Trophoblast cell (in vitro differentiated cells and primary cell): ENCODE measurements around the gene HIPK2.

Source experiments
- DNase-seq, 2 donors: peaks; one replicate each; pipeline ENCODE4 v3.0.0-alpha.2; 2016
- H2AFZ ChIP-seq: 2 replicates; pipeline ENCODE4 v1.6.1; 2013; ENCODE audit warnings: low read length, moderate library complexity, mild to moderate bottlenecking; ENCODE audit not compliant: insufficient read depth, poor library complexity
- H2AK5ac ChIP-seq: 2 replicates; pipeline ENCODE4 v1.6.1; 2013; ENCODE audit warnings: mild to moderate bottlenecking, low read length
- H2BK120ac ChIP-seq: 2 replicates; pipeline ENCODE4 v1.6.1; 2013; ENCODE audit warnings: low read length, mild to moderate bottlenecking, moderate library complexity; ENCODE audit not compliant: insufficient read depth, poor library complexity
- H2BK12ac ChIP-seq: 2 replicates; pipeline ENCODE4 v1.6.1; 2013; ENCODE audit warnings: mild to moderate bottlenecking, low read length, moderate library complexity
- H2BK5ac ChIP-seq: 2 replicates; pipeline ENCODE4 v1.6.1; 2013; ENCODE audit warnings: low read length, low read depth, moderate library complexity, mild to moderate bottlenecking; ENCODE audit not compliant: poor library complexity
- H3K14ac ChIP-seq: 2 replicates; pipeline ENCODE4 v1.6.1; 2013; ENCODE audit warnings: mild to moderate bottlenecking, low read length
- H3K18ac ChIP-seq: 2 replicates; pipeline ENCODE4 v1.6.1; 2013; ENCODE audit warnings: mild to moderate bottlenecking, low read length
- H3K23ac ChIP-seq: 2 replicates; pipeline ENCODE4 v1.6.1; 2013; ENCODE audit warnings: low read length
- H3K27ac ChIP-seq: 2 replicates; pipeline ENCODE4 v1.5.1; 2013; ENCODE audit warnings: low read depth, mild to moderate bottlenecking, inconsistent platforms, low read length, moderate library complexity
- H3K27me3 ChIP-seq: 2 replicates; pipeline ENCODE4 v1.6.1; 2013; ENCODE audit warnings: inconsistent platforms, mild to moderate bottlenecking, low read length, moderate library complexity; ENCODE audit not compliant: insufficient read depth
- H3K36me3 ChIP-seq, 2 experiments: 1 replicate in 1 of 2; 2 replicates in 1 of 2; pipeline ENCODE4 v1.6.1; 2013; ENCODE audit warnings: low read length in 2 of 2, mild to moderate bottlenecking in 2 of 2, moderate library complexity in 1 of 2; ENCODE audit not compliant: insufficient read depth in 2 of 2, control insufficient read depth in 1 of 2
- H3K4ac ChIP-seq: 2 replicates; pipeline ENCODE4 v1.6.1; 2013; ENCODE audit warnings: low read depth, mild to moderate bottlenecking, low read length, moderate library complexity
- H3K4me1 ChIP-seq, 2 experiments: 1 replicate in 1 of 2; 2 replicates in 1 of 2; pipeline ENCODE4 v1.6.1; 2013; ENCODE audit warnings: low read length in 2 of 2, mild to moderate bottlenecking in 2 of 2, moderate library complexity in 1 of 2; ENCODE audit not compliant: insufficient read depth in 2 of 2, control insufficient read depth in 1 of 2
- H3K4me2 ChIP-seq: 2 replicates; pipeline ENCODE4 v1.6.1; 2013; ENCODE audit warnings: inconsistent platforms, mild to moderate bottlenecking, low read length, moderate library complexity
- H3K4me3 ChIP-seq: 2 replicates; pipeline ENCODE4 v1.5.1; 2013; ENCODE audit warnings: mild to moderate bottlenecking, low read depth, low read length, inconsistent platforms
- H3K79me1 ChIP-seq: one replicate; pipeline ENCODE4 v1.6.1; 2013; ENCODE audit warnings: low read length
- H3K79me2 ChIP-seq: 2 replicates; pipeline ENCODE4 v1.6.1; 2013; ENCODE audit warnings: low read length, mild to moderate bottlenecking; ENCODE audit not compliant: control insufficient read depth, insufficient read depth, poor library complexity
- H3K9ac ChIP-seq: 2 replicates; pipeline ENCODE4 v1.6.1; 2013; ENCODE audit warnings: mild to moderate bottlenecking, low read length
- H3K9me3 ChIP-seq: 2 replicates; pipeline ENCODE4 v1.6.1; 2013; ENCODE audit warnings: low read depth, mild to moderate bottlenecking, control low read depth, inconsistent platforms, low read length; ENCODE audit not compliant: insufficient read depth
- H4K12ac ChIP-seq: 2 replicates; pipeline ENCODE4 v1.6.1; 2013; ENCODE audit warnings: low read depth, mild to moderate bottlenecking, low read length, moderate library complexity
- H4K8ac ChIP-seq: 2 replicates; pipeline ENCODE4 v1.6.1; 2013; ENCODE audit warnings: low read depth, mild to moderate bottlenecking, low read length, moderate library complexity
- H4K91ac ChIP-seq: one replicate; pipeline ENCODE4 v1.6.1; 2013; ENCODE audit warnings: low read depth, mild to moderate bottlenecking, low read length, moderate library complexity
- WGBS: extraction: QIAGEN DNeasy Blood & Tissue Kit; methylation state at CpG from one replicate; pipeline ENCODE4 v1.1.7; 2013; ENCODE audit warnings: missing lambda C conversion rate; ENCODE audit not compliant: insufficient read length, insufficient coverage; ENCODE audit errors: extremely low coverage; 5-methylcytosine and 5-hydroxymethylcytosine counted together

The HIPK2 gene

GRCh38 chr7:139580435-139580834 lies 197.4 kb downstream of the HIPK2 start:
- H3K23ac ChIP-seq, result no peak overlapping the region
- WGBS, result no CpG with 5 or more reads among the region's 3 CpGs

DNA sequence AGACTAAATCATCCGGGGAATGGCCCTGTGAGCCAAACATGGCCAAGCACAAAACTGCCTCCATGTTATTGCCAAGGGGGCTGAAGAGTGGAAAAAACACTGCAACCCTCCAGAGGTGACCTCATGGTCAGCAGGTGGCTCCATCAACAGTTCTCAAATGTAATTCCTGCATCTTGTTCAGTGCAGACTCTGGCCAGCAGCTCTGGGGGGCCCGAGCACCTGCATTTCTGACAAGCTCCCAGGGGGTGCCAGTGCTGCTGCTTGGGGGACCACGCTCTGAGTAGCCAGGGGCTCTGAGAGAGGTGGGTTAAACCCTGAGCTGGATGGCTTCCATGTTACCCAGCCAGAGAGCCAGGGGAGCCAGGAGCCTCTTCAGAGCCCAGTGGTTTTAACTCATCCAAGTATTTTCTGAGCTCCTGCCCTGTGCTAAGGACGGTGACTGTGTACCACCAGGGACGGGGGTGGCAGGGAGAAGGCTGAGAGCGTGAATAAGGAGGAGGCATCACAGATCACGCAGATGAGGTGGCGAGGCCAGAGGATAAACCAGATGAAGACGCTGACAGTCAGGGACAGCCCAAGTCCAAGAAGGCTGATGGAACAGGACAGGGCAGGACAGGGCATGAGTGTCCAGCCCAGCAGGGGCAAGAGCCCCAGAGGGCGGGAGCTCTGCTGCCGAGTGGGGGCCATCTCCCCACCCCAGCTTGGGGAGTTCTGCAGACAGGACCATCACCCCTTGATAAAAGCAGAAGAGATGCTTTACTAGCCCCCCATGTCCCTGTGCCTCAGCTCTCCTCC lies 201.4 kb downstream of the HIPK2 start:
- Histone ChIP-seq H2BK12ac (no peak overlapping the region), H4K8ac (no peak overlapping the region), H3K14ac (no peak overlapping the region), H4K12ac (no peak overlapping the region), H3K4ac (no peak overlapping the region), H4K91ac (no peak overlapping the region), H2BK120ac (no peak overlapping the region), H3K9ac (no peak overlapping the region), H2BK5ac (no peak overlapping the region), H3K79me1 (no peaks in the 10 kb centered on the region), H3K4me3 (no peak overlapping the region), H3K9me3 (peaks cover 4% of the 10 kb centered on the region), H2AK5ac (no peak overlapping the region), H3K27ac (no peak overlapping the region), H3K18ac (no peak overlapping the region), H2AFZ (no peak overlapping the region), H3K4me1 (no peaks in the 10 kb centered on the region), H3K23ac (no peak overlapping the region), H3K79me2 (no peaks in the 10 kb centered on the region), H3K36me3 (peaks cover 2 to 4% of the 10 kb centered on the region in 2 experiments), H3K27me3 (no peaks in the 10 kb centered on the region), H3K4me2 (no peak overlapping the region)
- no CpG with 5 or more reads among the region's 11 CpGs for WGBS
- DNase-seq, result no peak

More at GRCh38 chr7:139580435-139580834, 197.4 kb downstream of the HIPK2 start:
- Histone ChIP-seq H3K18ac (no peak overlapping the region), H3K9ac (no peak overlapping the region), H3K4ac (no peak overlapping the region), H2AFZ (no peak overlapping the region), H2BK5ac (no peak overlapping the region), H4K12ac (no peak overlapping the region), H3K27me3 (no peaks in the 10 kb centered on the region), H3K14ac (no peak overlapping the region), H2BK12ac (no peak overlapping the region), H2BK120ac (no peak overlapping the region), H4K8ac (no peak overlapping the region), H3K36me3 (peaks cover 0 to 3% of the 10 kb centered on the region in 2 experiments), H3K4me2 (no peak overlapping the region), H3K27ac (no peak overlapping the region), H3K79me2 (no peaks in the 10 kb centered on the region), H3K79me1 (no peaks in the 10 kb centered on the region), H3K4me3 (no peak overlapping the region), H4K91ac (no peak overlapping the region), H2AK5ac (no peak overlapping the region), H3K4me1 (no peaks in the 10 kb centered on the region), H3K9me3 (no peaks in the 10 kb centered on the region)
- DNase-seq, result no peak

DNA sequence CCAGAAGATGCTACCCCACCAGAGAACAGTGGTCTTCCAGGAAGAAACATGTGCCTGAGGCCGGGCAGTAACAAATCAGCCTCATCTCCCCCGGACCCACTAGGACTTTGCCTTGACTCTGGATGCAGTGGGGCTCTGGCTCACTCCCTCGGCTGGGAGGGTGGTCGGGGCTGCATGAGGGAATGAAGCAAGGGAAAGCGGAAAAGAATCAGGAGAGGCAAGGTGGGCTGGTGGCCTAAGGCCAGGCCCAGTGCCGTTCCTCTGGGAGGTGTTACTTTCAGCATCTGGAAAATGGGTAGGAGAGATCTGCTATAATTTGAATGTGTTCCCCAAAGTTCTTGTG lies 202.5 kb downstream of the HIPK2 start:
- Histone ChIP-seq H2AFZ (no peak overlapping the region), H3K4me1 (no peaks in the 10 kb centered on the region), H3K4me2 (no peak overlapping the region), H3K79me2 (no peaks in the 10 kb centered on the region), H3K79me1 (no peaks in the 10 kb centered on the region), H2BK5ac (no peak overlapping the region), H2BK12ac (no peak overlapping the region), H3K4ac (no peak overlapping the region), H4K12ac (no peak overlapping the region), H3K14ac (no peak overlapping the region), H4K91ac (no peak overlapping the region), H3K27me3 (no peaks in the 10 kb centered on the region), H3K18ac (no peak overlapping the region), H3K9me3 (peaks cover 4% of the 10 kb centered on the region), H2BK120ac (no peak overlapping the region), H2AK5ac (no peak overlapping the region), H3K4me3 (no peak overlapping the region), H3K9ac (no peak overlapping the region), H4K8ac (no peak overlapping the region), H3K23ac (no peak overlapping the region), H3K27ac (no peak overlapping the region), H3K36me3 (peaks cover 2 to 4% of the 10 kb centered on the region in 2 experiments)
- DNase-seq, result no peak
- WGBS, result no CpG with 5 or more reads among the region's 6 CpGs

GRCh38 chr7:139574618-139575337 lies 203.0 kb downstream of the HIPK2 start:
- H2BK120ac ChIP-seq, result no peak overlapping the region

More at GRCh38 chr7:139574618-139575337, 203.0 kb downstream of the HIPK2 start:
- H2BK5ac ChIP-seq, result no peak overlapping the region
- H3K79me1 ChIP-seq, result no peaks in the 10 kb centered on the region
- H2AFZ ChIP-seq, result no peak overlapping the region
- peaks cover 2 to 4% of the 10 kb centered on the region in 2 experiments for H3K36me3 ChIP-seq
- no peak overlapping the region for H3K14ac ChIP-seq
- no peak overlapping the region for H3K9ac ChIP-seq
- H3K4me3 ChIP-seq, result no peak overlapping the region
- no peak overlapping the region for H3K4ac ChIP-seq
- H4K12ac ChIP-seq, result no peak overlapping the region
- H3K23ac ChIP-seq, result no peak overlapping the region
- H3K4me1 ChIP-seq, result no peaks in the 10 kb centered on the region
- H4K8ac ChIP-seq, result no peak overlapping the region
- no peak overlapping the region for H4K91ac ChIP-seq
- DNase-seq, result no peak
- H3K9me3 ChIP-seq, result peaks cover 4% of the 10 kb centered on the region
- no peak overlapping the region for H2AK5ac ChIP-seq
- no peaks in the 10 kb centered on the region for H3K79me2 ChIP-seq
- WGBS, result no CpG with 5 or more reads among the region's 16 CpGs
- H3K27me3 ChIP-seq, result no peaks in the 10 kb centered on the region
- no peak overlapping the region for H2BK12ac ChIP-seq
- H3K4me2 ChIP-seq, result no peak overlapping the region
- H3K27ac ChIP-seq, result no peak overlapping the region
- H3K18ac ChIP-seq, result no peak overlapping the region
